GM18507 (cell line): Measurements from ENCODE around the gene ACOT7.
A peak's percentile ranks its signal among the peaks of the same experiment; 100 is the strongest.

Source experiments
- DNase-seq: peaks from one replicate; pipeline ENCODE4 v3.0.0; 2011; ENCODE audit warnings: low read depth; ENCODE audit not compliant: insufficient read length; ENCODE audit errors: extremely low spot score
- FAIRE-seq: peaks from 2 replicates; lab custom pipeline; 2011; peaks lifted over from hg19 to GRCh38; lab: Jason Lieb, UNC

ACOT7 gene

DNA sequence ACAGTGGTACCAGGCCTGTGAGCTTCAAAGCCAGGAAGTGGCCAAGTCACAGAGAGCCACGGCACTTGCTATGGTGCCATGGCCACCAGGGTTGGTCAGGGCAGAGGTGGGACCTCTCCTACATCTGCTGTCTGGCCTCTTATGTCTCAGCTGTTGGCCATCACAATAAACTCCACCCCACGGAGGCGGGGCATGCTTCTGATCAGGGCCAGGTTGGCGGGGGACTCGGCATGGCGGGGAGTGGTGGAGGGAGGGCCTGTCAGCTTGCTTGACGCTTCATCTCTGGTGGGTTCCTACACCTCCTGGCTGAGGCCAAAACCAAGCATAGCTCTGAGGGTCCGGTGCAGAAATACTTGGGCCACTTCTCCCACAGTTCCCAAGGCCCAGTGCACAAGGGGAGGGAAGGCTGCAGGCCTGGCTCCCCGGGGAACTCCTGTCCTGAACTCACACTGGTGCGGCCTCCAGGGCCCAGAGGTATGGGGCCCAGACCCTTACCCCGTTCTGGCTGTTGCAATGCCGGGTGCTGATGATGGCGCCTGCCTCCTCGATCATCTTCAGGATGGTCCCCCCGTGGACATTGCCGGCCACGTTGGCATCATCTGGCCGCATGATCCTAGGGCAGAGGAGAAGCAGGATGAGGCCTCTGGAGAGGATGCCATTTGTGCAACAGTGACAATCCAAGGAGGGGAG lies 44.2 kb downstream of the ACOT7 start:
- DNase-seq (no peak), FAIRE-seq (no peak)

DNA sequence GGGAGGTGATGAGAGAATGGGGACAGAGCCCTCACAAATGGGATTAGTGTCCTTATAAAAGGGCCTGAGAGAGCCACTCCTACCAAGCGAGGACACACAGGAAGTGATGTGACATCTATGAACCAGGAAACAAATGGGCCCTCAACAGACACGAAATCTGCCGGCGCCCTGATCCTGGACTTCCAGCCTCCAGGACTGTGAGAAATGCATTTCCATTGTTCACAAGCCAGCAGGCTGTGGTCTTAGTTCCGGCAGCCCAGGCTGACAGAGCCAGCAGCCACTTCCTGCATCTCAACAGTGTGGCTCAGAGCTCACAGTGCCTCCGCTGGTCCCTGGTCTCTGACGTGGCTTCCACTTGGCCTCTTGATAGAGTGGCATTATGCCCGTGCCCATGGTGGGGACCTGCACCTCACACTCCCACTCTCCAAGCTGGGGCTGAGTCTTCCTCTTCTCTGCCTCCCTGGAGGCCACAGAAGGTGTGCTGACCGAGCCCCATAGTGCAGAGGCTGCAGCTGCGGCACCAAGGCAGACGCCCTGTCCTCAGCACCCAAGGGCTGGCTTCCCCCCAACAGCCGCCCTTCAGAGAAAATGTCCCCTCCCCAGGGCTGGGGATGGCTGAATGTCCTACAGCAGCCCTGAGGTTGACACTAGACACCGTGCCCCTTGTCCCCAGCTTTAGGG lies 44.9 kb downstream of the ACOT7 start:
- DNase-seq = no peak
- FAIRE-seq = no peak

DNA sequence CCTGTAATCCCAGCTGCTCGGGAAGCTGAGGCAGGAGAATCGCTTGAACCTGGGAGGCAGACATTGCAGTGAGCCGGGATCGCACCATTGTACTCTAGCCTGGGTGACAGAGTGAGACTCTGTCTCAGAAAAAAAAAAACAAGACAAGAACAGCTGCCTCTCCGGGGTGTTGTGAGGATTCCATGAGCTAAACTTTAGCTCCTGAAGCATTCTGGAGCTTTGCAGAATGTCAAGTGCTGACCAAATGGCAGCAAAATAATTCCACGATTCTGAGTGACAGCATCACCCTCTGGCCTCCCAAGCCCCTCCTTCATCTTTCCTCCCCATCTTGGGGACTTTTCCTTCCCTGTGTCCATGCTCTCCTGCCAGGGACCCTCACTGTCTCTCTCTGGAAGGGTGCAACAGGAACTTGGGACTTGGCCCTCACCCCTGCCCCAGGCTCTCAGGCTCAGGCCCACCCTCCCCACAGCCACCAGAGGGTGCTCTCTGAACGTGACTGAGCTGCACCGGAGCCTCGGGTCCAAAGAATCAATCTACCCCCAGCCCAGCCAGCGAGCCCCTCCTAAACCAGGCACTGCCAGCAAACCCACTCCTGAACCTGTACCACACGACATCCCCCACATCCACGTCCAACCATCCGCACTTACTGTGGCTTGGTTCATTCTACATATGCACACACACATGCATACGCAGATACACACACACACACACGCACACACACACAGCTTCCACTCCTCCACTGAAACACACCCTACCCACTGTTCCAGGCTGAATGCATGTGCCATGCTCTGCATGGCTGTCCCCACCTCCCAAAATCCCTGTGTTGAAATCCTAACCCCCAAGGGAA lies 45.7 kb downstream of the ACOT7 start:
- DNase-seq = peak; percentile 44
- peak; percentile 64 for FAIRE-seq

DNA sequence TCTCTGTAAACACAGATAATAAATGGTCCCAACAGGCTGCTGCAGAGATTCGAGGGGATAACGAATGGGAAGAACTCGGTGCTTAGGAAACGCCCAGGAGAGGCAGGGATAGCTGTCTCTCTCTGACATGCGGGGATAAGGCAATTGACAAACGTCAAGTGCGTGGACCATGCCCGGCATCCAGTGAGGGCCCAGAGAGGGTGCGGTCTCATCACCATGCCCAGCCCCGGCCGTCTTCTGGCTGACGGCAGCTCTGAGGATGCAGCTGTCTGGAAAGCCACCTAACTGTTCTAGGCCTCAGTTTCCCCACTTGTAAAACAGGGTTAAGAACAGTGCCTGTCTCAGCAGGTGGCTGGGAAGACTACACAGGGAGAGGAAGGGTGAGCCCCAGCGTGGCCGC lies 48.1 kb downstream of the ACOT7 start:
- DNase-seq (no peak), FAIRE-seq (no peak)

DNA sequence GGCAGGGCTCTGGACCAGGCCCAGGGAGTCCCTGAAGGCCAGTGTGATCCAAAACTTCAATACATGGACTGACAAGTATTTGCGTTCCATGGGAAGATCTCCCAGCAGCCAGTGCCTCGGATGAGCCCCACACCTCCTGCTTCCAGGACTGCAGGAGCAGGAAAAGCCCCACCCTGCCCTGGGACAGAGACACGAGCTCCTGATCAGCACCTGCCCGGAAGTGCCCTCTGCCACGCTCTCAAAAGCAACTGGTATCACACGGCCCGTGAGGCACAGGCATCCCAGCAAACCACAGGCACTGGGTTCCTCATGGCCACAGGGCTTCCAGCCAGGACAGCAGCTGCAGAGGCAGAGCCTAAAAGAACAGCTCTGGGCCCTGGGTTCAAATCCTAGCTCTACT lies 48.6 kb downstream of the ACOT7 start:
- FAIRE-seq = no peak
- DNase-seq = no peak

DNA sequence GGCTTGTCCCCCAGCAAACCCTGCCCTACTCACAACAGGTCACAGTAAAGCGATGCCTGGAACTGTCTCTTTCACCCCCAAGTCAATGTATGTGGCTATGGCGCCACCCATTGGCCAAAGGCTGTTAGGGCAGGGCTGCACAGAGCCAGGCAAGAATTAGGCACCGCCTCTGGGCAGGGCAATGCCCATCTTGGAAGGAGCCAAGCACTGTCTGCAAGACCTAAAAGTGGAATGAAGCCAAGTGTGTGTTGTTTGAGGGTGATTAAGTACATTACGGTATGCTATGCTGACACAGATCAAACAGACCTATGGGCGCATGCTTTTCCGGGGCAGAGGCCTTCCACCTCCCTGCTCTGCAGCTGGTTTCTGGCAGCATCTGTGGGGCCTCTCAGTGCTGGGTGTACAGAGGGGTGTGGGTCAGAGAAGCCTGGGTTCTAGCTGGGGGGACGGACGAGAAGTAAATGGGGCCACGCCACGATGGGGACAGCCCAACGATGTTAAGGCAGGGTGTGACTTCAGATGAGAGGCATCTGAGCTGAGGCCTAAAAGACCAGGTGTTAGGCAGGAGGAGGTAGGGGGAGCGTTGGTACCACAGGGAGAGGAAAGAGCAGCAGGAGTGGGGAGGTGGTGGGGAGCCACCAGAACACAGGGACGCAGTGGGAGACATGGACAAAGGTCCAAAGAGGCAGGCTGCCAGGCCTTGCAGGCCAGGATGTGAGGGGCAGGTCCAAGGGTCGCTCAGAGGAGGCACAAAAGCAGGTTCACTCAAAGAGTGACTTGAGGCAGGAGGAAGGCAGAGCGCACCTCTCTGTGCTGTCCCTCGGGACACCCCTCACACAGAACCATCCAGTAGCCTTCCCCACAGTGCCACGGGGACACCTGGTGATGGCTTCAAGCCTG lies 49.8 kb downstream of the ACOT7 start:
- DNase-seq (peak; percentile 42), FAIRE-seq (peak; percentile 79)

DNA sequence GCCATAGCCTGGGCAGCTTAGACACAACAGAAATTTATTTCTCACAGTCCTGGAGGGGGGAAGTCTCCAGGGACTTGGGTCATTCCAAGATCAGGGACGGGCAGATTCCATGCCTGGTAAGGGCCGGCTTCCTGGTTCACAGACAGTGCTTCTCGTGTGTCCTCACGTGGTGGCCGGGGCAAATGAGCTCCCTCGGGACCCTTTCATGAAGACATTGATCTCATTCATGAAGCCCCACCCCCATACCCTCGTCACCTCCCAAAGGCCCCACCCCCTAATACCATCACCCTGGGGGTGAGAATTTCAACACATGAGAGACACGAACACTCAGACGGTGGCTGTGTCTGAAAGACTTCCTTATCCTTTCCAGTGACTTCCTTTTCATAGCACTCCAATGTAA lies 51.5 kb downstream of the ACOT7 start:
- FAIRE-seq = no peak
- no peak for DNase-seq

DNA sequence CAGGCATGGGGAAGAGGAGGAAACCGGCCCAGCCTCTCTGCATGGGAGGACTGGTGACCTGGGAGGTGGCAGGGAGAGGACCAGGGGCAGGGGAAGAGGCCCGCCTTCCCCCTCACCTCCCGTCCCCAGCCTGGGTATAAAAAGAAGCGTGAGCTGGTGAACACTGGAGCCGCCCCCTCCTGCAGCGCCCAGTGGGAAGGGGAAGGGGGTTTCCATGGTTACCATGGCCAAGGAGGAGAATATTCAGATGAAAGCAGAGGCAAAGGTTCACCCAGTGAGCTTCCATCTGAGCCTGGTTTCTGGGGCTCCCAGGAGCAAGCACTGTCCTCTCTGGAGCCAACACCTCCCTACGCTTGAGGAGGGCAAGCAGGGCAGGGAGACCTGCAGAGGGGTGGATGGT lies 54.9 kb downstream of the ACOT7 start:
- DNase-seq (no peak), FAIRE-seq (no peak)

DNA sequence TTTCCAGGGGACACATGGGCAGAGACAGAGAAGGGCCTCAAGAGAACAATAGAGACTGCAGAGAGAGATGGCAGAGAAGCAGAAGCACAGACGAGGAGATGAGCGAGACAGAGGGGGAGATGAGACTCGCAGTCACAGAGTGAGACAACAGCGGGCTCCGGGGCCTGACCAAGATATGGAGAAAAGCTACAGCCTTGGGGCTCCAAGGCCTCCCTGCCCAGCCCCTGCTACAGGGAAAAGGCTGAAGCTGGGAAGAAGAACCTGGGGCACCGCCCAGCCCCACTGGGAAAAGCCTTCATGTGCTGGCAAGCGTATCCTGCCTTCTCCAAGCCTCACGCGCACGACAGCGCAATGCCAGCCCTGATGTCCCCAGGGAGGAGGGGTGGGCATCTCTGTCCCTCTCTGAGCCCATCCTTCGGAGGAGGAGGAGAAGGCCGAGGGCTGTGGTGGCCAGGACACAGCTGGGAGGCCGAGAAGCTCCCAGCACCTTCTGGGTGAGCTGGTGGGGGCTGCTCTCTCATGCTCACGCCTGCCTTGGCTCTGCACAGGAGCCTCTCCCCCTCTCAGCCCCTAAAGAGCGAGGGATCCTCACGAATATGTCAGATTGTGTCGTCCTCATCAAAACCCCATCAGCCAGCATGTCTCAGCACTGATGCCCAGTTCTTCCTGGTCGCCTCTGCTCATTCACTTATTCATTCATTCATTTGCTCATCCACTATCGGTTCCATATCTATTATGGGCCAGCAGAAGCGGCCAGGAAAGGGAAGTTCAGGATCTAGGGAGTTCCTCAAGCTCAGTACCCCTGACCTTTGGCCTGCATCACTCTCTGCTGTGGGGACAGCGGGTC lies 56.6 kb downstream of the ACOT7 start:
- DNase-seq (no peak), FAIRE-seq (no peak)

DNA sequence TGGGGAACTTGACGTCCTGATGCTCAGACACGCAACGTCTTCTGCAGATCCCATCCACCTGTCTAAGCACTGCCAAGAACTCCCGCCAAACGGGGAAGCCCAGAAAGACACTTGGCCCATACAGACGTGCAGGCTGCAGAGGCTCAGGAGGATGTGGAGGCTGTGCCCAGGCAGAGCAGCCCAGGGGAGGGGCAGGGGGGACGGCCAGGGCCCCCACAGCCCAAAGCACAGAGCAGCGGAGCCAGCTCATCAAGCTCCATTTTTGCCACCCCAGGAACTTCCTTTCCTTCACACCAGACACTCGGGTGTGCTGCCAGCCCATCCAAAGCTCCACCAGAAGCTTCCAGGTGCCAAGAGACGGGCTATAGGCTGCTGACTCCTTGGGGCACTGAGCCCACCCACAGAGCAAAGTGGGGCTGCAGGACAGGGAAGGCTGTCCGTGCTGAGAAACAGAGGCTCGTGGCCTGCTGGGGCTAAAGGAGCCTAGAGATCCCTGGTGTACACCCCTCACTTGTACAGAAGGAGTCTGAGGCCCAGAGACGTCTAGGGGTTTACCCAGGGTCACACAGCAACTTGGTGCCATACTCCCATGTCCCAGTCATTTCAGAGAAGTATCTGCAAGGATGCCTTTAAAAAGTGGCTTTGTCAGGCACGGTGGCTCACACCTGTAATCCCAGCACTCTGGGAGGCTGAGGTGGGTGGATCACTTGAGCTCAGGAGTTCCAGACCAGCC lies 59.1 kb downstream of the ACOT7 start:
- FAIRE-seq (no peak), DNase-seq (no peak)

DNA sequence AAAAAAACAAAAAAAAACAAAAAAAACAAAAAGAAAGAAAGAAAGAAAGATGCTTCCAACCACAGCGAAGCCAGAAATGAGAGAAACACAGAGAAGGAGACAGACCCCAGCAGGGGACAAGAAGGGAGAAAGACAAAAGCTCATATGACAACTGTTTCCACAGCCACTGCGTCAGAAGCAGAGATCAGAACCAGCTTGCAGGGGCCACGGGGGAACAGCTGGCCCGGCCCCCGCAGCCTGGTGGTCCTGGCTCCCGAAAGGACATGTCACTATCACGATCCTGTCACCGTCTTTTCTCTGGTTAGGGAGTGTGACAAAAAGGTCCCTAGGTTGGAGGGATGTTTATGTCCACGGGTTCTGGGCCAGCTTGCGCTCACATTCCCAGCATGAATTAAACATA lies 60.7 kb downstream of the ACOT7 start:
- no peak for DNase-seq
- FAIRE-seq = no peak

DNA sequence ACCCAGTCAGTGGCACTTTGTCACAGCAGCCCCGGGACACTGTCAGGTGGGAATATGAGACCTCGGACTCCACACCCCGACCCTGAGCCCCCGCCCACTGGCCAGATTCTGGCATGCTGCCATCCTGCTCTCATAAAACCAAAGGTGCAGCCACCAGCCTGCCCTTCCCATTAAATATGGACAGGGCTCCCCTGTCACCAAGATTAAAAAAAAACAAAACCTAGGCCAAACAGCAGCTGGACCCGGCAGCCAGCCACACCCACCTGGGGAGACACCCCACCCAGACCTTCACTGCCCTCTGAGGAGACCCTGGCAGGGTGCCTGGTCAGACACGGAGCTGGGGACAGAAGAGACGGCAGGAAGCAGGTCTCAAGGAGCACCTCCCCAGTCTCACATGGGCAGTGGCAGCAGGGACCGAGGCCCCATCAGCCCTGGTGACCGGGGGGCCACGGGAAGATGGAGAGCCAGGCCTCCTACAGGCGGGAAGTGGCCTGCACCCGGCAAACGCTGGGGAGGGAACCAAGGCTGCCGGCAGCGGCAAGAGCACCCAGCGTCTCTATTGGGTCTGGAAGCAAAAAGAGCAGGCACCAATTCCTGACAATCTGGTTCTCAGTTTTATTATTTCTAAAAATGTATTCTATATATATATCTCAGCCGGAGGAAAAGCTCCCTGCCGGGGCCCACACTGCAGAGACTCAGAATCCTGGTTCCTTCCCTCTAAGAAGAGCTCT lies 61.9 kb downstream of the ACOT7 start:
- no peak for DNase-seq
- FAIRE-seq = no peak

DNA sequence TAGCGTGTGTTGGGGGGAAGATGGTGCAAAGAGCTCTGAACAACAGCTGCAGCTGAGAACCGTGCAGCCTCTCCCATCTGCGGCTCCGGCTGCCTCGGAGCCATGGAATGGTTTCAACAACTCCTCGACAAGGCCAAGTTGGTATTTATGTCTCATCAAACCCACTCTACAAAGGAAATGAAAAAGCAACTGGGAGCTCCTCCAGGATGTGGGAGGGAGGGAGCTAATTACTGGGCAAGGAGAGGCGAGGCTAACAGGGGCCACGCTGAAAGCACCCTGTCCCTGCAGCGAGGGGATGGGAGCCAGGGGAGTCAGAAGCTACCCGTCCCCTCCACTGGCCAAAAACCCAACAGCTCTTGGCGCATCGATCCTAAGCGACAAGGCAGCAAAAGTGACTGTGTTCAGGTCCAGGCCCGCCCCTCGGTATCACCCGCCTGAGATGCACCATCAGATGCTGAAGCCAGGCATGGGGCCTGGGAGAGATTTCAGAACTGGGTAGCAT lies 63.1 kb downstream of the ACOT7 start:
- DNase-seq = no peak
- no peak for FAIRE-seq

DNA sequence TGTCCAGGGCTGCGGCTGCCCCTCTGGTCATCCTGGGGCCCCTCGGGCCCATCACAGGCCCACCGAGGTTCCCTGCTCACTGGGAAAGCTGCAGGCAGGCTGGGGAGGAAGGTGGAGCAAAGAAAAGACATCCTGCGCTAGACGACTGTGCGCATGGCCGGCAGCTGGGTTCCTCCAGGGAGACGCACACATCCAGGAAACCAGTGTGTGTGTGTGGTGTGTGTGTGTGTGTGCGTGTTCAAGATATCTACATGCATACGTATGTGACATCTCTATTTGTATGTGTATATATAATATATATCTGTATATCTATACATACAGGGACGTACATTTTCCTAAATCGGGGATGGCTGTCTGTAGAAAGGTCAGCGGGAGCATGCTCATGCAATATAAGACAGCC lies 63.7 kb downstream of the ACOT7 start:
- DNase-seq = no peak
- no peak for FAIRE-seq

DNA sequence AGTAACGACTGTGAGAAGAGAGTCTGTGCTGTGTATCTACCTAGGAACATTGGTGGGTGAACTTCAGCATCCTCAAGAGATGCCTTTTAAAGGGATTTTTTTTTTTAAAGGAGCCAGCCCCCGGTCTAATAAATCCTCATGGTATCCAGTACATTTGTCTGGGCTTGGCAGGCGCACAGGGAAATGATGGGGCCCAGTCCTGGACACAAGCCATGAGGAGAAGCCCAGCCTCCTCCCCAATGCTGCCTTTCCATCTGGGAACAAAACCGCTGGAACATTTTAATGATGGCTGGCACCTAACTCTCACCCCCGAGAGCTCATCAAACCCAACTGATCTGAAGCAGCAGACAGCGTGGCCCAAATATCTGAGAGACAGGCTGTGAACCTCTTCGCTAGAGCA lies 64.2 kb downstream of the ACOT7 start:
- DNase-seq = no peak
- no peak for FAIRE-seq

DNA sequence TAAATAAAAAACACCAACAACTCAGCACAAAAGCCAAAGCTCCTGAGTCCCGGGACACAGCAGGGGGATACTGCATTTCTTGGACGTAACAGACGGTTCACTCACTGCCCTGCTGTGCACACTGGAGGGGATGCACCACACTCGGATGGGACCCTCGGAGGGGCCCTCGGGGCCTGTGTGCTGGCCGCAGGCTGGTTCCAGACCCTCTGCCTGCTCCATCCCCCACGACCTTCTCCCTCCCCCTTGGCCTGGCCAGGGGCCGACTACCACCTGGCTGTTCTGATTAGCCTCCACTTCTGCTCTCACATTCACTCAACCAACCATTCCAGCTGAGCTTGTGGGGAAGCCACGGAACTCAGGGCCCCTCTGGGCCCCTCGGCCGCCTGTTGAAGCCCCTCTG lies 64.9 kb downstream of the ACOT7 start:
- no peak for FAIRE-seq
- DNase-seq = no peak

DNA sequence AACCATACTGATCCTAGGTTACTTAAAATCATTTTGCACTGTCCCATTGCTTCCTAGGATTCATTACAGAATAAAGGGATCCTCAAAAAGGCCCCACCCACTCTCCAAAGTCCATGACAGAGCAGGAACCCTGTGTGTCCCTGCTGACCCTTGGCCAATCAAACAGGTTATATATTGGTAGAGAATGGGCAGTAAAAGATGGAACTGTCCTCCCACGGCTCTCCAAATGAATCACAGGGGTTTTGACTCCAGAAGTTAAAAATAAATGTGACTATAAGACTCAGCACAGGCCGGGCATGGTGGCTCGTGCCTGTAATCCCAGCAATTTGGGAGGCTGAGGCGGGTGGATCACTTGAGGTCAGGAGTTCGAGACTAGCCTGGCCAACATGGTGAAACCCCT lies 65.5 kb downstream of the ACOT7 start:
- DNase-seq (no peak), FAIRE-seq (no peak)
